GM10248 (cell line): Measurements from ENCODE around the gene MSI2.

Source experiments
- CTCF ChIA-PET: fragments of 300-600 bp; sonication (Branson Sonifier 250); formaldehyde crosslinking; extraction: SDS; loops from one replicate; lab custom pipeline; 2021; ENCODE audit warnings: antibody characterized with exemption; lab: Yijun Ruan, JAX
- POLR2A ChIA-PET: fragments of 350-650 bp; sonication (Branson Sonifier 250); formaldehyde crosslinking; extraction: SDS; loops from one replicate; lab custom pipeline; 2020; ENCODE audit warnings: antibody characterized with exemption; lab: Yijun Ruan, JAX
- DNase-seq: peaks from one replicate; pipeline ENCODE4 v3.0.0; 2012; ENCODE audit errors: extremely low spot score
- CTCF ChIP-seq: IDR thresholded peaks from 2 replicates; pipeline ENCODE4 v1.5.1; 2012; ENCODE audit warnings: mild to moderate bottlenecking, low read depth; ENCODE audit errors: extremely low read depth, missing control alignments, control extremely low read depth

MSI2 gene

DNA sequence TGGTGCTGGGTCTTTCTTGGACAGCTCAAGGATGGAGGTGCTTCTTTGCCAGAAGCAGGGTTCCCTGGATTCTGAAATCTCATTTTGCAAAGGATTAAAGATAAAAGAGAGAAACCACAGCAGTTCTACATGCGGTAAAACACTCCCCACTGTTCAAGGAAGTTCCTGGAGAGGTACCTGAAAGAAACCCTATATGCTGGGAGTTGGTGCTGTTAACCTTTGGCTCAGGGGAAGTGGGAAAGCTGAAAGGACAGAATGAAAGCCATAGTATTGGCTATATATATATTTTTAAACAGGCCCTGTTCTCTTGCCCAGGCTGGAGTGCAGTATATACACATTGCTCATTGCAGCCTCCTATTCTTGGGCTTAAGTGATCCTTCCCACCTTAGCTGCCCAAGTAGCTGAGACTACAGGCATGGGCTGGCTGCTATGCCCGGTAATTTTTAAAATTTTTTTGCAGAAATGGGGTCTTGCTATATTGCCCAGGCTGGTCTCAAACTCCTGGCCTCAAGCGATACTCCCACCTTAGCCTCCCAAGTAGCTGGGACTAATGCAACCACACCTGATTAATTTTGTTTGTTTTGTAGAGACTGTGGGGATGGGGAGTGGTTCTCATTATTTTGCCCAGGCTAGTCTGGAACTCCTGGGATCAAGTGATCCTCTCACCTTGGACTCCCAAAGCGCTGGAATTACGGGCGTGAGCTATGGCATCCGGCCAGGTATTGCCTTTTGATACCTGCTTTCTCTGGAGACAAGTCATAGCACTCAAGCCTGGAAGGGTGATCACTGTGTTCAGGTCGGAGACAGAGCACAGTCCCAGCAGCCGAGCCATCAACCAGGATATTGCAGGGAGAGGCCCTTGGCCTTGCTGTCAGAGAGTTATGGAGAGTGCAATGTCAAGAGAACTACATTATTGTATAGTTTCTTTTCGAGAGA, 55.2 kb downstream of the MSI2 start:
- ChIA-PET POLR2A (no interaction called here), CTCF (interaction anchor here (1.0 kb wide), 2 partner anchors 15 to 359 kb away, joined by 3 to 4 read pairs; no protein-coding TSS in a partner anchor)
- no peak for DNase-seq
- no peak for TF ChIP-seq CTCF

DNA sequence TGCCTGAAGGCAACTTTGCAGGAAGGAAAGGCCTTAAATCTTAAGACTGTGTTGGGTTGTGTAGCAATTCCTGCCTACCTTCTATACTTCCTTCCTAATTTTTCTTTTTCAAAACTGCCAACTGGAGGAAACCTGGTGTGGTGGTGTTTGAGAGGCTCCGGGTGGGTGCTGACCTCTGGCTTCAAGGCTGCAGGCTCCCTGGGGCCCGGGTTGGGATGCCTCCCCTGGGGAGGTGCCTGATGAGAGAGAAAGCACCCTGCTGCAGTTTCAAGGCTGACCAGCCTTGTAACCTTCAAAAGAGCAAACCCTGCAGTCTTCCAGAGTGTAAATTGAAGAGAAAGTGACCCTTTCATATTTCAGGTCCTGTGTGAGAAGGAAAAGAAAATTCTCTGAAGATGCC, 55.9 kb downstream of the MSI2 start:
- TF ChIP-seq CTCF, result no peak
- ChIA-PET CTCF (no interaction called here), POLR2A (no interaction called here)
- no peak for DNase-seq

- TF ChIP-seq CTCF, result no peak
- CTCF ChIA-PET, result no interaction called here
- no peak for DNase-seq
- POLR2A ChIA-PET, result interaction anchor here (0.5 kb wide), 1 partner anchor 721 kb away, joined by 6 read pairs; no protein-coding TSS in a partner anchor
Observed at GRCh38 chr17:57313097-57313835, 56.9 kb downstream of the MSI2 start.

DNA sequence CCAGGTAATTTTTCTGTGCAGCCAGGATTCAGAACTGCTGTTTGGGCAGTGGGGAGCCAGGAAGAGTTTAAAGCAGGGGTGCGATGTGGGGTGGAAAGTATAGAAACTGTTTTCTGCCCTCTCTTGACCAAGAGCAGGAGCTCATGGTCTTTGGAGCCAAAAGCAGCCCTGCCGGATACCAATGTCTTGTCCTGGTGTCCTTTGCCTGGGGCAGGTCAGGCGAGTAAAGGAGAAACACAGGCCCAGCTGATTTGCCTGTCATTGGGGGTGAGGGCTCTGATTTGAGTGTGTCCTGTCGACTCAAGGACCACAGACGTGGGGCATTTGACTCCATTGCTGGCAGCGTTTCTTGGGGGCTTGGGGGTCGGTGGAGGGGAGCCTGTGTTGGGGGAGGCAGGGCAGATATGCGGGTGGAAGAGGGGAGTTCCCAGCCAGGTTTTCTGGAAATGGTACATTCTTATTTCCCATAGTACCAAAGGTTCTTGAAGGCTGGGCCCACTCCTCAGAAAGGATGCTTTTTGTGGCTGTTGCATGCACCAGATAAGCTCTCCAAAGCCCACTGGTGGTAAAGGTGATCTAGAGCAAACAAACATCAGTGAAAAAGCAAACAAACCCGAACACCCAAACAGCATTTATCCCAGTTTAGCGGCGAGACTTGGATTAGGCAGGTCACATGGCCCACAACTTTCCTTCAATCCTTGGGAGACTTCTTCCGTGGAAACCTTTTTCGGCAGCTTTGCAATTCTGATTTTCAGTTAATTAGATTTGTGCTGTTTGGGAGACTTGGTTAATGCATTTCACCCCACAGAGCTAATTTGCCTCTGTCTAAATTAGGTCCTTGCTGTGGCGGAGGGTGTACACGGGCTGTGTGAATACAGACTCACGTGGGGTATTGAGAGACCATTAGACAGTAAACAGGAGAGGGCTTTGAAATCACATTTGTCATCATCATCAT, 59.0 kb downstream of the MSI2 start:
- TF ChIP-seq CTCF, result no peak
- ChIA-PET POLR2A (no interaction called here), CTCF (interaction anchor here (2.1 kb wide), 1 partner anchor 73 kb away, joined by 6 read pairs; no protein-coding TSS in a partner anchor)
- no peak for DNase-seq

DNA sequence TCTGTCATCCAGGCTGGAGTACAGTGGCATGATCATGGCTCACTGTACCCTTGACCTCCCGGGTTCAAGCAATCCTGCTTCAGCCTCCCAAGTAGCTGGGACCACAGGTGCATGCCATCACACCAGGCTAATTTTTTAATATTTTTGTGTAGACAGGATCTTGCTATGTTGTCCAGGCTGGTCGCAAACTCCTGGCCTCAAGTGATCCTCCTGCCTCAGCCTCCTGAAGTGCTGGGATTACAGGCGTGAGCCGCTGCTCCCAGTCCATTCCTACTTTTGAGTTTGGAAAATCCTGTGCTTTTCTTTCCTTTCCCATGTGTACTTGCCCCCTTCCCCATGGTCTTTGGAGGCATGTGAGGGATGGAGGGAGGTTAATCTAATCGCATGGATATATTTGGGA, 60.0 kb downstream of the MSI2 start:
- DNase-seq, result no peak
- ChIA-PET POLR2A (no interaction called here), CTCF (interaction anchor here (1.0 to 2.1 kb wide), 2 partner anchors 9 to 74 kb away, joined by 4 to 6 read pairs; no protein-coding TSS in a partner anchor)
- no peak for TF ChIP-seq CTCF
